ENCODE measurements around the gene DLL1.

DLL1 gene

GRCh38 chr6:170248861-170249600 is 41.8 kb downstream of the DLL1 start:
- no peak for DNase-seq

GRCh38 chr6:170248111-170248805 is 42.6 kb downstream of the DLL1 start:
- no peak for DNase-seq

- DNase-seq = no peak
Measured at GRCh38 chr6:170247178-170247701, 43.6 kb downstream of the DLL1 start.

GRCh38 chr6:170245475-170245992 is 45.3 kb downstream of the DLL1 start:
- DNase-seq = no peak

- DNase-seq = no peak
Measured at GRCh38 chr6:170244721-170245474, 46.0 kb downstream of the DLL1 start.

GRCh38 chr6:170243791-170244291 is 47.0 kb downstream of the DLL1 start:
- peak; percentile 72 for DNase-seq

GRCh38 chr6:170243386-170243785 is 47.5 kb downstream of the DLL1 start:
- DNase-seq = no peak

- DNase-seq = no peak
Measured at GRCh38 chr6:170238741-170239565, 51.9 kb downstream of the DLL1 start.

GRCh38 chr6:170237999-170238740 is 52.7 kb downstream of the DLL1 start:
- DNase-seq = no peak

GRCh38 chr6:170236131-170236836 is 54.6 kb downstream of the DLL1 start:
- no peak for DNase-seq

GRCh38 chr6:170235391-170236125 is 55.3 kb downstream of the DLL1 start:
- DNase-seq = no peak

GRCh38 chr6:170234419-170234818 is 56.5 kb downstream of the DLL1 start:
- DNase-seq = no peak

GRCh38 chr6:170233286-170234205 is 57.3 kb downstream of the DLL1 start:
- DNase-seq = no peak

Data from NCI-H510A (cell line).